ENCODE data around the gene SARDH. TPM values are rescaled to one million over a fixed set of nuclear protein-coding genes. Genes with fewer than 3 reads are reported as not detected.

SARDH gene
- total and polyA plus RNA-seq, 2 donors (not counting 1 experiment from before 2014, with no cell fraction given): 0.03 to 0.07 TPM

- H2AFZ ChIP-seq (ENCODE audit: insufficient read depth, low read depth, low read length, poor library complexity, severe bottlenecking): no peak overlapping the region
- H3K9ac ChIP-seq (ENCODE audit: low read length): no peak overlapping the region
- Mint-ChIP-seq H3K4me1 (no peaks in the 10 kb centered on the region), H3K4me3 (no peak overlapping the region), H3K27me3 (no peaks in the 10 kb centered on the region), H3K27ac (no peak overlapping the region), H3K9me3 (ENCODE audit: insufficient read depth) (peaks cover 2% of the 10 kb centered on the region)
- ChIA-PET POLR2A (no interaction called here), CTCF (interaction anchor here (1.1 kb wide), 1 partner anchor 230 kb away, joined by 3 read pairs; no protein-coding TSS in a partner anchor)
- ATAC-seq (ENCODE audit: low read depth) (no peak), DNase-seq (no peak)
- WGBS (ENCODE audit: insufficient coverage): 99% methylated on average over 22 of the region's 26 CpGs
- H3K27me3 ChIP-seq (replicated peaks in 1 of 4; ENCODE audit: control extremely low read depth in 1 of 4, control insufficient read depth in 3 of 4, insufficient read depth in 4 of 4, low read length in 3 of 4): no peaks in the 10 kb centered on the region
- H4K20me1 ChIP-seq (ENCODE audit: control insufficient read depth, insufficient read depth, low read length, poor library complexity, severe bottlenecking): peaks cover 6% of the 10 kb centered on the region
- no peak overlapping the region for H3K27ac ChIP-seq (ENCODE audit: low read length in 2 of 2)
- peaks cover 0 to 15% (median 13%) of the 10 kb centered on the region in 3 donors for H3K9me3 ChIP-seq (ENCODE audit: control extremely low read depth in 1 of 3, control insufficient read depth in 2 of 3, insufficient read depth in 1 of 3, low read length in 2 of 3)
- H3K4me1 ChIP-seq (ENCODE audit: control insufficient read depth in 2 of 2, insufficient read depth in 2 of 2, low read length in 2 of 2): no peaks in the 10 kb centered on the region
- H3K4me2 ChIP-seq (replicated peaks; ENCODE audit: low read depth, low read length, poor library complexity, severe bottlenecking): no peak overlapping the region
- TF ChIP-seq EZH2 (IDR thresholded peaks at IDR 0.05; ENCODE audit: borderline replicate concordance, insufficient read depth, low read depth, low read length, poor library complexity, severe bottlenecking) (no peak), CTCF (IDR thresholded peaks at IDR 0.05) (no peak)
- H3K79me2 ChIP-seq (ENCODE audit: control insufficient read depth, insufficient read depth, low read length): no peaks in the 10 kb centered on the region
- intact Hi-C loops (cut with micrococcal nuclease): no loop called here
- H3K36me3 ChIP-seq (replicated peaks in 1 of 2; ENCODE audit: control extremely low read depth in 1 of 2, control insufficient read depth in 1 of 2, extremely low read depth in 1 of 2, insufficient read depth in 2 of 2, low read length in 1 of 2): peaks cover 11 to 70% of the 10 kb centered on the region in 2 experiments
- no peak overlapping the region for H3K4me3 ChIP-seq (ENCODE audit: control extremely low read depth in 1 of 5, extremely low read depth in 1 of 5, insufficient read depth in 1 of 5, low read depth in 2 of 5, low read length in 4 of 5)
Measured at GRCh38 chr9:133763272-133764183, 25.4 kb upstream of the SARDH start.
